ENCODE data around the gene DOCK4. TPM values are rescaled to one million over a fixed set of nuclear protein-coding genes. Genes with fewer than 3 reads are reported as not detected.

DOCK4 gene
- total RNA-seq, 3 donors from 2014 or later = 31.7 to 43.3 (median 41.9) TPM

DNA sequence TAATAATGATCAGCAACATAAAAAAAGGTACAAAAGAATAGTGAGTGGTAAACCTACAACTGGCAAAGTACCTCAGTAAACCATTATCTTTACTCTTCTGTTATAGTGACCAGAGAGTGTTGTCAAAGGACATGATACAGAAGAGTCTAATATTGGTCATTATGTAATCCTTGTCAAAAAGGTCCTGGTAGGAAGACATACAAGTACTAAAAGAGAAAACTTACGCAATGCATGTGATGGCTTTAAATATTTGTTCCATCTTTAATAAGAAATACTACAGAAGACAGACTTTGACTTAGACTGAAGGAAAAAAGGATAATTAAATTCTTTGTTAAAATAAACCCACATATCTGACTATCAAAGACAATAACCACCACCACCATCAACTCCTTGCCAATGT, 6.5 kb downstream of the DOCK4 start:
- Histone ChIP-seq H3K27me3 (no peaks in the 10 kb centered on the region), H3K4me3 (no peak overlapping the region), H3K9me3 (no peaks in the 10 kb centered on the region), H3K36me3 (no peaks in the 10 kb centered on the region), H3K27ac (no peak overlapping the region), H3K4me1 (no peaks in the 10 kb centered on the region)
- intact Hi-C loops (cut with DNase I; ENCODE audit: low total_unique reads) = no loop called here
- no peak for DNase-seq (ENCODE audit: low spot score in 2 of 2)
- TF ChIP-seq, protein P1, sequence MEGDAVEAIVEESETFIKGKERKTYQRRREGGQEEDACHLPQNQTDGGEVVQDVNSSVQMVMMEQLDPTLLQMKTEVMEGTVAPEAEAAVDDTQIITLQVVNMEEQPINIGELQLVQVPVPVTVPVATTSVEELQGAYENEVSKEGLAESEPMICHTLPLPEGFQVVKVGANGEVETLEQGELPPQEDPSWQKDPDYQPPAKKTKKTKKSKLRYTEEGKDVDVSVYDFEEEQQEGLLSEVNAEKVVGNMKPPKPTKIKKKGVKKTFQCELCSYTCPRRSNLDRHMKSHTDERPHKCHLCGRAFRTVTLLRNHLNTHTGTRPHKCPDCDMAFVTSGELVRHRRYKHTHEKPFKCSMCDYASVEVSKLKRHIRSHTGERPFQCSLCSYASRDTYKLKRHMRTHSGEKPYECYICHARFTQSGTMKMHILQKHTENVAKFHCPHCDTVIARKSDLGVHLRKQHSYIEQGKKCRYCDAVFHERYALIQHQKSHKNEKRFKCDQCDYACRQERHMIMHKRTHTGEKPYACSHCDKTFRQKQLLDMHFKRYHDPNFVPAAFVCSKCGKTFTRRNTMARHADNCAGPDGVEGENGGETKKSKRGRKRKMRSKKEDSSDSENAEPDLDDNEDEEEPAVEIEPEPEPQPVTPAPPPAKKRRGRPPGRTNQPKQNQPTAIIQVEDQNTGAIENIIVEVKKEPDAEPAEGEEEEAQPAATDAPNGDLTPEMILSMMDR (IDR thresholded peaks at IDR 0.05) = no peak
- TF ChIP-seq POLR2AphosphoS5 (IDR thresholded peaks at IDR 0.05) (no peak), POLR2A (IDR thresholded peaks at IDR 0.05) (no peak)

DNA sequence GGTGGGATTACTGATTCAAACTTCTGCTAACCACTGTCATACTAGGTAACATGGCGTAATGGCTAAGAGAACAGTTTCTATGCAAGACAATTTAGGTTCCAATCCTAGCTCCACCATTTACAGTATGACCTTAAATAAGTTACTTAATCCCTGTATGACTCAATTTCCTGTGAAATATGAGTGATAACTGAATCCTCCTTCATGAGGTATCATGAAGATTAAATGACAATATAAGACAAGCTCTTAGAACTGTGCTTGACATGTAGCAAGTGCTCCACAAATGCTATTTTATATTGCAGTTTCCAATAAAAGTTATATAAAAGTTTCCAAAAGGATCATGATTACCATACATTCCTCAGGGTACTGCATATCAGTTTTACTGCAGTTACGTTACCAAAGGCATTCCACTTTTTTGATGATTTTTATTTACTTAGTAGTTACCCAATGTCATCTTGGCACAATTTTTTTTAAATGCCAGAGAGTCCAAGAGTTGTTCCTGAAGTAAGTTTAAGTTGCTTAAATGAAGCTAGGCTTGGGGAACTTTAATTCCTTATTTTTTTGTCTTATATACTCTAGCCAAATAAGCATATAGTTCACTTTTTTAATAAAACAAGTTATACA, 7.1 kb downstream of the DOCK4 start:
- Histone ChIP-seq H3K9me3 (no peaks in the 10 kb centered on the region), H3K27ac (no peak overlapping the region), H3K27me3 (no peaks in the 10 kb centered on the region), H3K4me3 (no peak overlapping the region), H3K4me1 (no peaks in the 10 kb centered on the region), H3K36me3 (no peaks in the 10 kb centered on the region)
- TF ChIP-seq POLR2AphosphoS5 (IDR thresholded peaks at IDR 0.05) = no peak
- TF ChIP-seq, protein P1 (IDR thresholded peaks at IDR 0.05) = no peak
- no peak for TF ChIP-seq POLR2A (IDR thresholded peaks at IDR 0.05)
- no peak for DNase-seq (ENCODE audit: low spot score in 2 of 2)
- intact Hi-C loops (cut with DNase I; ENCODE audit: low total_unique reads) = no loop called here

DNA sequence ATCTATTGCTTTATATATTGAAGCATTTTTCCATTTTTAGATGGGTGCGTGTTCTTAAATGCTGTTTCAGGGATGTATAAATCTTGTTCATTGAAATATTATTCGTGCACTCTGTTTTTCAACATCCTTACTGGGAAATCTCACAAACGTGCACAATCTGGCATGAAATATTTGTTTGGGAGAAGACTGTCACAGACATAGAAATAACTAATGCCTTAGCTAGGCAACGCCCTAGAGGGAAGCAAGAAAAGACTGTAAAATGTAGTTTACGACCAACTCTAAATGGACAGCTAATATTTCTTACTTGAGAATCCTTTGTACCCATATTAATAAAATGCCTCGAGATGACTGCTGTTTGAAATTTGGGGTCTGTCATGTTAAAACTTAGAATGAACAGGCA, 8.9 kb downstream of the DOCK4 start:
- no peak for DNase-seq (ENCODE audit: low spot score in 2 of 2)
- Histone ChIP-seq H3K36me3 (no peaks in the 10 kb centered on the region), H3K4me1 (no peaks in the 10 kb centered on the region), H3K9me3 (no peaks in the 10 kb centered on the region), H3K27ac (no peak overlapping the region), H3K4me3 (no peak overlapping the region), H3K27me3 (no peaks in the 10 kb centered on the region)
- TF ChIP-seq, protein P1 (IDR thresholded peaks at IDR 0.05) = no peak
- TF ChIP-seq POLR2AphosphoS5 (IDR thresholded peaks at IDR 0.05) = no peak
- TF ChIP-seq POLR2A (IDR thresholded peaks at IDR 0.05) = no peak
- intact Hi-C loops (cut with DNase I; ENCODE audit: low total_unique reads) = no loop called here

DNA sequence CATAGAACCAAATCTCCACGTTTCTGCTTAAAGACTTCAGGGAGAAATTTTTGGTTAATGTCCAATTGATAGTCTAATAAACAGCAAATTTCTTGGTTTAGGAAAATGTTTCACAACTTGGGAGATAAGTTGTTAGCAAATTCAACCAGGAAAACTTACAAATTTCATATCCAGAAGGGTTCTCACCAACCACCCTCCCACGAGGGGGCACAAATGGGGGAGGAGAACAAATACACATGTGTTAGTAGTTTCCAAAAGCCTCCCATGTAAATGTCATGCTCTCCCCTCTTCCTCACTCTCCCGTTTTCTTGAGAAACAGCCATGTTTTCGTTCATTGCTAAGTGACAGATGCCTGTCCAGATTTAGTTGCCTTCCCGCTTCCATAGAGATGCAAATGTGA, 10.5 kb downstream of the DOCK4 start:
- no peak overlapping the region for H3K27ac ChIP-seq
- H3K4me1 ChIP-seq = no peaks in the 10 kb centered on the region
- H3K36me3 ChIP-seq = no peaks in the 10 kb centered on the region
- TF ChIP-seq, protein P1 (IDR thresholded peaks at IDR 0.05) = no peak
- DNase-seq (ENCODE audit: low spot score in 2 of 2) = no peak
- intact Hi-C loops (cut with DNase I; ENCODE audit: low total_unique reads) = no loop called here
- H3K9me3 ChIP-seq = no peaks in the 10 kb centered on the region
- H3K27me3 ChIP-seq = no peaks in the 10 kb centered on the region
- H3K4me3 ChIP-seq = no peak overlapping the region

DNA sequence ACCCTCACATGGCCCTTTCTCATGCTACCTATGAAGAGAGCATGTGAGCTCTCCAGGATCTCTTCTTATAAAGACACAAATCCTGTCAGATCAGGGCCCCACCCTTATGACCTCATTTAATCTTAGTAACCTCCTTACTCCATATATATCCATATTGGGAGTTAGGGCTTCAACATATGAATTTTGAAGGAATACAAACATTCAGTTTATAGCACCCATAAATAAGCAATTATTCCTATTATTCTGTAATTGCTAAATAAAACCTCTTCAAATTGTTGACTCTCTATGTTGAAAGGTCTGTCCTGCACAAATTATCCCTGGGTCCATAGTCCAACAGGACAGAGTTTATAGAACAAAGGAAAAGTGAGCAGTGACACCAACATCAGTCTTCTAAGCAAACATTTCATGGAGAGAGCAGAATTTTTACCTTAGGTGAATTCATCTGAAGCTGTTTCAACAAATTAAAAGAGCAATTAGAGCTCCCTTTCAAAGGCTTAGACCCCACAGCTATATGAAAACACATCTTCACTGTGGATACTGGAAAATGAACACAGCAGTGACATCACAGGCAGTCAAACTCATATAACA, 12.2 kb downstream of the DOCK4 start:
- Histone ChIP-seq H3K4me3 (no peak overlapping the region), H3K27ac (no peak overlapping the region), H3K4me1 (no peaks in the 10 kb centered on the region), H3K27me3 (no peaks in the 10 kb centered on the region), H3K9me3 (no peaks in the 10 kb centered on the region), H3K36me3 (no peaks in the 10 kb centered on the region)
- no peak for DNase-seq (ENCODE audit: low spot score in 2 of 2)
- TF ChIP-seq POLR2A (IDR thresholded peaks at IDR 0.05) (no peak), POLR2AphosphoS5 (IDR thresholded peaks at IDR 0.05) (no peak)
- TF ChIP-seq, protein P1 (IDR thresholded peaks at IDR 0.05) = no peak
- intact Hi-C loops (cut with DNase I; ENCODE audit: low total_unique reads) = no loop called here
